Measurements from ENCODE around the gene PACSIN3.

GRCh38 chr11:47132490-47132889, 53.7 kb downstream of the PACSIN3 start:
- TF ChIP-seq SP2 (IDR thresholded peaks at IDR 0.05; ENCODE audit: low read length) (no peak), MAFK (IDR thresholded peaks at IDR 0.05; ENCODE audit: low read depth, low read length) (no peak), MAX (IDR thresholded peaks at IDR 0.05) (no peak)
